T1000 (cell line): Measurements from ENCODE around the gene TIMM22.

Source experiments
- DNase-seq: peaks from one replicate; lab custom pipeline; 2025; ENCODE audit warnings: mixed read lengths; lab: John Stamatoyannopoulos, UW

The TIMM22 gene

GRCh38 chr17:1002771-1003555 lies 6.0 kb downstream of the TIMM22 start:
- DNase-seq = no peak

- no peak for DNase-seq
Measured at GRCh38 chr17:1003633-1003971, 6.7 kb downstream of the TIMM22 start.

- DNase-seq = no peak
Measured at GRCh38 chr17:1003972-1004768, 7.2 kb downstream of the TIMM22 start.

GRCh38 chr17:1004769-1005295 lies 7.9 kb downstream of the TIMM22 start:
- no peak for DNase-seq

- DNase-seq = no peak
Measured at GRCh38 chr17:1005361-1005946, 8.5 kb downstream of the TIMM22 start.

- DNase-seq = no peak
Measured at GRCh38 chr17:1006054-1006453, 9.1 kb downstream of the TIMM22 start.

GRCh38 chr17:1007310-1008007 lies 10.5 kb downstream of the TIMM22 start:
- no peak for DNase-seq

- no peak for DNase-seq
Measured at GRCh38 chr17:1008008-1008761, 11.3 kb downstream of the TIMM22 start.

- no peak for DNase-seq
Measured at GRCh38 chr17:1009229-1010085, 12.5 kb downstream of the TIMM22 start.

GRCh38 chr17:1010086-1010450 lies 13.1 kb downstream of the TIMM22 start:
- DNase-seq = no peak

GRCh38 chr17:1010586-1010985 lies 13.7 kb downstream of the TIMM22 start:
- DNase-seq = no peak

- no peak for DNase-seq
Measured at GRCh38 chr17:1011138-1011537, 14.2 kb downstream of the TIMM22 start.

GRCh38 chr17:1011760-1012735 lies 15.1 kb downstream of the TIMM22 start:
- DNase-seq = no peak

- no peak for DNase-seq
Measured at GRCh38 chr17:1012823-1013728, 16.1 kb downstream of the TIMM22 start.

- DNase-seq = no peak
Measured at GRCh38 chr17:1013729-1014090, 16.8 kb downstream of the TIMM22 start.

- no peak for DNase-seq
Measured at GRCh38 chr17:1018547-1018946, 21.6 kb downstream of the TIMM22 start.

- DNase-seq = no peak
Measured at GRCh38 chr17:1019451-1019850, 22.5 kb downstream of the TIMM22 start.

GRCh38 chr17:1021147-1021546 lies 24.2 kb downstream of the TIMM22 start:
- no peak for DNase-seq
